GF-D8 (cell line): ENCODE measurements around the gene DLX6.

ENCODE experiments used
- DNase-seq: peaks from one replicate; lab custom pipeline; 2025; lab: John Stamatoyannopoulos, UW

DLX6 gene

DNA sequence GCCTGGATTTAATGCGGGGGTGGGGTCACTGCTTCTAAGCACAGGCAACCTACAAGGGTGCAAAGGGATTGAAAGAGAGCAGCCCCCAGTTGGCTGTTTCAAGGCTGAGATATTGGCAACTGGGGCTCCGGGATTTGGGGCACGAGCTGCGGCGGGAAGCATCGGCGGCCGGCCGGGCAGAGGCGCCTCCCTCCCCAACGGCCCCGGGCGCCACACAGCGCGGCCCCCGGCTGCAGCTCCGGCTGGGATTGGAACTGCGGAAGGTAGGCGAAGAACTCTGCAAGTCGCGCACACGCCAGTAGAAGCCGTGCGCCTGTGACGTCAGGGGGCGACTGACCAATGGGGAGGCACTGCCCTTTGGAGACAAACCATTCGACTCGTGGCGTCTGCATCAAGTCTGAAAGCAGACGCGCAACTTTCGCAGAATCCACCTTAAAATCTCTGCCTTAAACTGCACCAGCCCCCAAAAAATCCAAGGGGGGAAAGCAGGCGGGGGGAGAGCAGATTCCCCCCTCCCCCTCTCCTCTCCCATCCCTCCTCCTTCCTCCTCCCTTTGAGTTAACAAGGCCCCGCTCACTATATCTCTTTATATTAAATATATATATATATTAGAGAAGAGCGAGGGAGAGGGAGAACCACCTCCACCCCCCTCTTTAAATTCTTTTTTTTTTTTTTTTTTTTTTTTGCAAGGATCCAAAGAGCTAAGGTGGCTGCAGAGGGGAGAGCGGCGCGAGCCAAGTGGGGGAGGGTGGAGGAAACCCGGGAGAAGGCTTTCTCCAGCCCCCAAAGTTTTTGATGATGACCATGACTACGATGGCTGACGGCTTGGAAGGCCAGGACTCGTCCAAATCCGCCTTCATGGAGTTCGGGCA lies at the start of gene DLX6:
DLX6 (plus strand) TSS at position 371 of the 872 bp plus-strand sequence; CDS start at position 796, 425 bp downstream.
- DNase-seq: no peak

DNA sequence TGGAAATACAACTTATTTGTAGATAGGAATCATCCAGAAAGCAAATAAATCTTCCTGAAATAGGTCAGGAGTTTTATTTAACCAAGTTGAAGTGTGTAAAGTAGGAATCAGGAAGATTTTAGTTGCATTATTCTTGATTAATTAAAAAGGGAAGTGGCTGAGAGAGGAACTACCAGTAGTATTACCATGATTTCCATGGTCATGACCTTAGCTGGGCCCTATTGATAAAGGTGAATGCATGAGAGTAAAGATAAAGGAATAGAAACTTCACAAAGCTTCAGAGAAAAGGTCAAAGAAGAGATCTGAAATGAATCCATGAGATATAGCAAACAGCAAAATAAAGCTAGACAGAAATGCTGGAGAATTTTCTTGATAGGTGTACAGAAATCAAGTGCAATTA lies 46.2 kb upstream of the DLX6 start:
- no peak for DNase-seq

DNA sequence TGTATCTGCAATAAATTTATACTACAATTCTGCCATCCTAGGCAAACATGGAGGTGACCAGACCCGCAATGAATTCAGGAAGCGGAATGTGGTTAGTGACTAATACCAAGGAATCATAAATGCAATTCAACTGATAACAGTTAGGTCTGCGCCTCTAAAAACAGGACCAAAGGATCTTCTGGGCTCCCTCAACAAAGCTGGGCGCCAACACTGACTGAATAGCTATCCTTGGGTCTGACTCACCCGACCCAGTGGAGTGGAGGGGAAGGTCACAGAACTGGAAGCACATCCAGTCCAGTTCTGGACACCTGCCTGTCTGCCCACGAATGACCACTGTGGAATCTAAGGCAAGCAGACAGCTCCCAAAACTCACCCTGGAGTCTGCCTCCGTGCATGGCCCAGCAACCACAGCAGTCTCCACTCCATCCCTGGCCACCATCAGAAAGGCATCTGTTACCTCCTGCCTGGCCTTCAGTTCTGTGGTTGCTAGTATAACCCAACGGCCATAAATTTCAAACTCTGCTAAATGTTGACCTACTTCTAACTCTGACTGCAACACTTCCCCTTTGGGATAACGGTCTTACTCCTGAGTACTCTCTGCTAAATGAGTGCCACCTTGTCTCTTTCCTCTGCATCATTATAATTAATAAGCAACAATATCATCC lies 43.0 kb upstream of the DLX6 start:
- no peak for DNase-seq

- no peak for DNase-seq
Observed at GRCh38 chr7:96968981-96969380, 36.4 kb upstream of the DLX6 start.

DNA sequence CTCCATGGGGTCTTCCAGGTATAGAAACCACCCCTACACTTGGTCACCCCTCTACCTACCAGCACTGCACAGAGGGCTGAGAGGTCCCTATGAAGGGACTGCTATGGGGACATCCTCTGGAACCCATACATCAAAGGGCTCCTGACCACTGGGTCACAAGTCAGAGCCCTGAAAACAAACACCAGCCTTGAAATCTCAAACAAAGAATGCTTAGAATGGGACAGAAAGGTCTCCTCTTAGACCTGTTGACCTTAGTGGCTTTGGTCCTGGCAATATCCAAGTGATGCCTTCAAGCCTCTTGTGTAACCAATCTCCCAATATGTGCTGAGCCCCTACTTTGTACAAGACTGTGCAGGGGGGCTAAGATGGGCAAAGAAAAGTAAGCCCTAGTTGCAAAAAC lies 34.6 kb upstream of the DLX6 start:
- no peak for DNase-seq

DNA sequence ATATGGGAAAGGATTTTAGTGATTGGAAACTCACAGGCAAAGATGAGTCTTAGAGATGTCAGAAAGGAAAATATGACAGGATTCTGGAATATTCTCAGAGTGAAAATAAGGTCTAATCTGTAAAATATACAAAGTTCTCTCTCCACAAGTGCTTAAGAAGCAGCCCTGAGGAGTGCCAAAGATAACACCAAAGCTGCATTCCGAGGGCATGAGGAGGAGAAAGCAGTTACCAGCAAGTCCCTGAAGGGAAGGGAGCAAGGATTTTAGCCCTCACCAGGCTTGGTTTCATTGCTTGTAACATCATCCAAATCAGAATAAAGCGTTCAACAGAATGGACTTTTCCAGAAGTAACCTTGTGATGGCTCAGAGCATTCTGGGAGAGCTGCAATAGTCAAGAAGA lies 31.4 kb upstream of the DLX6 start:
- no peak for DNase-seq

GRCh38 chr7:96976106-96976505 lies 29.2 kb upstream of the DLX6 start:
- DNase-seq: no peak

DNA sequence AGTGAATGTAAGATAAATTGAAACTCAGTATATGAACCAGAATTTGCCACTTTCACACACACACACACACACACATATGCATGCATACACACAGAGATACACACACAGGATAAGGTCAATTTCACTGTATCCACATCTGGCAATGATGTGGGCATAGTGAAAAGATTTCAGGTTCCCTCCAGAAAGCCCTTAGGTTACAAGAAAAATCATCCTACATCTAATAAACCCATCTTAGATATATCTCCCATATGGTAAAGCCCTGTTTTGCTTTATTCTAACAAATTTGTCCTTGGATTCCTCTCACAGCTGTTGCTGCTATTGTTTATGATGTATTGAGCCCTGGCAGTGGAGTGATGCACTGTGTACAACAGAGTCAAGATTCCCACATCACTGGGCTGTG lies 27.9 kb upstream of the DLX6 start:
- DNase-seq: no peak

GRCh38 chr7:96979551-96980276 lies 25.6 kb upstream of the DLX6 start:
- DNase-seq: no peak

DNA sequence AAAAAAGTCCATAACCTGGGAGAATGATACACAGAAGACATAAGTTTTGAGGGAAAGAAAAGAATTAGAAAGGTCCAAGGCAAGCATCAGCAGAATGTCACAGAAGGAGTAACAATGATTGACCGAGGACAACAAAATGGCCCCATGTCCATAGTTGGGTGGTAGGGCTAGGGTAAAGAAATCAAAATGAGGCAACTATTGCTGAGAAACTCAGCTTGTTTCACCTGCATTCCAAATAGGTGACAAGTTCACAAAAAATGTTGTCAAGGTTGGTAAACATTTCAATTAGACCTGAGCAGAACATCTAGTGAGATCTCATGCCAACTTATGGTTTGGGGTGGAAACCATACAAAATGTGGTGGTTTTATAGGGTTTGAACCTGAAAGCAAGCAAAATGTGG lies 22.8 kb upstream of the DLX6 start:
- DNase-seq: no peak

DNA sequence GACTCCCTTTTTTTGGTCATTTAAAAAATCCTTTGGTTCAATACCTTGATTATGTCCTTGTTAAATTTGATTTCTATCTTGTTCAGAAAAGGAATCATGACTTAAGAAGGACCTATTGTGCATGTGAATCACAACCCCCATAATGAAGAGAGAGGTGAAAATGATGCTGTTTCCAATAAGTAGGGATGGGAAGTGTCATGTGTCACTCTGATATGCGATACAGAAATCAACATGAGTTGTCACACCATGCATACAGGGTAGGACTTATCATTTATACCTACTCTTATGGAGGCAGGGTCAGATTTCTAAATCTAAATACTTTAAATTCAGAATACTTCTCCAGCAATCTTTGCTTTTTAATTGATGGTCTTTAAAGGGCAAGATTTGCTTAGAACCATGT lies 19.4 kb upstream of the DLX6 start:
- no peak for DNase-seq

DNA sequence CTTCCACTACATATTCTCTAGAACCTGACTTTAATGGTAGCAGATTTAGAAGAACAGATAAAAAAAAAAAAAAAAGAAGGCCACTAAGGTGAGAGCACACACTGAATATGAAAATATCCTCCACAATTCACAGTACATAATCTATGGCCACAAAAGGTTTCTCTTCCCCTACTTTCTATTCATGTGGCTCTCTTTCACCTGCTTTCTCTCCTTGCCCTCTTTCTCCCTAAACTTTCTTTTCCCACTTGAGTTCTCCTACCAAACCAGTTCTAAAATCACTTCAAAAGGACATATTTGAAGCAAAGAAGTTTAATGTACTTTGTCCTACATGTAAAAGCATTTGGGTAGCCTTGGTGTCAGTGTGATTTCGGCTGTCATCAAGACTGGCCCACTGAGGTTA lies 18.5 kb upstream of the DLX6 start:
- no peak for DNase-seq

DNA sequence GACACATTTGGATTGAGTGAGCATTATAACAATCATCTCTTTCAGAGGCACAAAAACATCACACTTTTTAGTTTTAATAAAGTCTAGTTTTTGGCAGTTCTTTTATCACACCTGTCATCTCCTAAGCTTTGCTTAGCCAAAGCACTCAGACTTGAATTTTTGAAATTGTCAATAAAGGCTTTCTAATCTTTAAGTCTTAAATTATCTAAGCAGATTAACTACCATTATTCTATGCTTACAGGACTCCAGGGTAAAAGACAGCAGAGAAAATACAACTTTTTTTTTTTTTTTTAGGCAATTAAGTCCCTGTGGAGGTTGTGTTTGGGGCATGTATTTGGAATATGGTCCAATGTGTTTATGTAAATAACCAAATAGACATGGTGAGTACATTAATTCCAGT lies 17.6 kb upstream of the DLX6 start:
- DNase-seq: no peak

DNA sequence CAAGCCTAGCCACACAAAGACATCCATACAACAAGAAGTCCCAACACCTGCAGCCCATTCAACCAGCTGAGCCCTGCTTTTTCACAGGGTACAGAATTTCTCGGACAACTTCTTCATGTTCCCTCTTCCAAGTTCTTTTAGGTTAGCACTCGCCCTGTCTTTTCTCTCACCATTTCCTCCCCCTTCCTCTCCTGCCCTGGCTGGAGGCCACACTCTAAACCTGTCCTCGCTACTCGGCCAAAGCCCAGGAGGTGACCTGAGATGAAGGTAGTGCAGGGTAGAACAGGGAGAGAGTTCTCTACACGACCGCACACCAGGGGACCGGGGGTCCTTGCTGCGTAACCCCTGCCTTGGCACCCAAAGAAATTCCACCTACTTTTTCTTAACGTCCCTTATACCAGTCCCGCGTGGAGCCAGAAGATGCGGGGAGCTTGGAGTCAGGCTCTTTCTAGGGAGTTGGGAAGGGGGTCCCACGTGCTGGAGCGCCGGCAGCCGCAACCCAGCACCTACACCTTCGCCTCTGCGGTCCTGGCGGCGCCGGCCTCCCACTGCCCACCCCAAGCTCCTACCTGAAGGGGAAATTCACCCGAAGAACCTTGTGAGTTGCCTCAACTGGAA lies 16.0 kb upstream of the DLX6 start:
- no peak for DNase-seq

- DNase-seq: no peak
Observed at GRCh38 chr7:96989859-96990317, 15.5 kb upstream of the DLX6 start.

GRCh38 chr7:96991546-96992191 lies 13.7 kb upstream of the DLX6 start:
- DNase-seq: no peak

GRCh38 chr7:96992192-96993005 lies 13.0 kb upstream of the DLX6 start:
- no peak for DNase-seq

DNA sequence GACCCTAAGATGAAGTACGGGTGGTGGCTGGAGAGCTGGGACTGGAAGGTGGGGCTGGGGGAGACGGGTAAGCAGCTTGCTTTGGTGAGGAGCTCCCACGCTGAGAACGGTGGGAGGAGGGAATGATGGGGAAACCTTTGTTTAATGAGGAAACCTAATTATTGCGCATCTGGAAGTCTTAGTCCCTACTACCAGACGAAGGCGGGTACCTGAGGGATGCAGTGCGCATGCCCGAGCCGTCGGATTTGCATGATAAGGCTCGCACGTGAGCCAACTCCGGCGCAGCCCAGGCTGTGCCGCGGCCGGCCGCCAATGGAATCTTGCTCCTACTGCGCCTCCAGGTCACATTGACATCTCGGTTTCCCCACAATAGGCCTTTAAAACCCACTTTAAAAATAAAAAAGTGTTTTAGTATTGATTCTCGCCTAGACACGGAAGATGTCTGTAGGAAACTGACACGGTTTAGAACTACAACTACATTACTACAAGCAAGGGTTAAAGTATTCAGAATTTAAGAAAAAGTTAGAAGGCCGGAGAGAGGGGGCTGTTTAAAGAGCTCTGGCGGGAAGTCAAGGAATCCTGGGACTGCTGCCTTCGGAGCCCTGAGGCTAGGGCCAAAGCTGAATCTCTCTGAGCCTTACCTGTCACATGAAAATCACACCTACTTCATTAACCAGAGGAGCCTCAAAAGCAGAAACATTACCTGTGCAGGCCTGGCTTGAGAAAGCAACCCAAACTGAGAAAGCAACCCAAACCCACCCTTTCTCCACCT lies 12.1 kb upstream of the DLX6 start:
- DNase-seq: no peak

DNA sequence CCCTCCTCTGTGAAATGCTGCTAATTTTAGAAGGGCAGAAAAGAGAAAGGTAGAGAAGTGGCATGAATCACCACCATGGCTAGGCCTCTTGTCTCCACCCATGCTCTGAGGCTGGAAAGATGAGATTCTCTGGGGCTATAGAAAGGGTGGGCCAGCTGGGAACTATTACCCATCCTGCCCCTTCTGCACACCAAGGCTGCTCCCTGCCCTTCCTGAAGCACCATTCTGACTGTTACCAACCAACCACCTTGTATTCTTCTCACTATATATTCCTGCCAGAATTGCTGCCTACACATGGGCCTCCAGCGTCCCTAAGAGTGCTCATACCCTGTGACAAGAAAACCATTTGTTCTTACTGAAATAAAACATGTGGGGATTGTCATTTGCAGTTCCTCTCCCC lies 11.4 kb upstream of the DLX6 start:
- no peak for DNase-seq
